HCT116 (cell line): Measurements from ENCODE around the gene GPR3. TPM values are rescaled to one million over a fixed set of nuclear protein-coding genes. Genes with fewer than 3 reads are reported as not detected.

ENCODE experiments used
- ATAC-seq: fragments of 200-7000 bp; cut with Tn5 transposase; 2 replicates; pipeline ENCODE4 v1.9.1; 2020; ENCODE audit warnings: mild to moderate bottlenecking, moderate library complexity
- BruUV-seq: library from RNA; stranded (reverse); fragments of 400-500 nt; replicated peaks from 2 replicates; lab custom pipeline; 2021; lab: Mats Ljungman, UMichigan
- CTCF ChIA-PET: fragments of 300-600 bp; sonication (Branson Sonifier 250); formaldehyde crosslinking; loops from one replicate; lab custom pipeline; 2021; ENCODE audit warnings: antibody characterized with exemption; lab: Charles Lee
- POLR2A ChIA-PET: fragments of 300-600, 350-600 bp; sonication (Branson Sonifier 250); formaldehyde crosslinking; loops from one replicate; lab custom pipeline; 2021; ENCODE audit warnings: antibody characterized with exemption; lab: Charles Lee
- RAD21 ChIA-PET, 2 experiments: fragments of 300-600 bp; sonication (Branson Sonifier 250); formaldehyde crosslinking; loops; one replicate each; lab custom pipeline; 2023; ENCODE audit warnings: low total read pairs in 2 of 2; ENCODE audit not compliant: uncharacterized antibody in 2 of 2, unreplicated experiment in 2 of 2, low non-redundant PET in 1 of 2; lab: Charles Lee
- DNase-seq: peaks from one replicate; pipeline ENCODE4 v3.0.0-alpha.2; 2010; ENCODE audit warnings: low read depth, low spot score
- H2AFZ ChIP-seq: fragments of 200-600 bp; shearing (Covaris generic), sonication (generic); 2 replicates; pipeline ENCODE4 v1.6.1; 2017; ENCODE audit warnings: low read depth, mixed run types, mixed read lengths, antibody characterized with exemption, low read length; ENCODE audit not compliant: poor library complexity, severe bottlenecking
- H3K27ac ChIP-seq: 2 replicates; pipeline ENCODE4 v1.5.1; 2012; ENCODE audit warnings: low read depth, low read length
- H3K27me3 ChIP-seq: fragments of 200-600 bp; sonication (generic); 2 replicates; pipeline ENCODE4 v1.6.1; 2016; ENCODE audit warnings: mixed run types, low read length, mixed read lengths; ENCODE audit not compliant: insufficient read depth
- H3K36me3 ChIP-seq, 2 experiments: fragments of 200-500 bp in 1 of 2; fragments of 200-600 bp in 1 of 2; sonication (Bioruptor generic) in 1 of 2; sonication (generic) in 1 of 2; 2 replicates each; pipeline versions ENCODE4 v1.5.1 to v1.6.1; 2014 to 2016; ENCODE audit warnings: low read length in 2 of 2, inconsistent platforms in 1 of 2, mixed read lengths in 1 of 2, mixed run types in 1 of 2; ENCODE audit not compliant: insufficient read depth in 2 of 2, control insufficient read depth in 1 of 2
- H3K4me1 ChIP-seq, 2 experiments: fragments of 200-600 bp in 1 of 2; sonication (generic) in 1 of 2; 2 replicates each; pipeline versions ENCODE4 v1.5.1 to v1.6.1; 2012 to 2017; ENCODE audit warnings: low read length in 2 of 2, inconsistent platforms in 1 of 2, mild to moderate bottlenecking in 1 of 2, mixed read lengths in 1 of 2, mixed run types in 1 of 2, moderate library complexity in 1 of 2; ENCODE audit not compliant: insufficient read depth in 2 of 2, control insufficient read depth in 1 of 2
- H3K4me2 ChIP-seq: fragments of 200-600 bp; sonication (generic); 2 replicates; pipeline ENCODE4 v1.6.1; 2017; ENCODE audit warnings: mixed run types, low read length, mixed read lengths
- H3K4me3 ChIP-seq, 2 experiments: fragments of 200-600 bp in 1 of 2; sonication (generic) in 1 of 2; replicated peaks in 1 of 2; 2 replicates each; pipeline ENCODE4 v1.5.1; 2011 to 2016; ENCODE audit warnings: low read length in 2 of 2, control low read depth in 1 of 2, low read depth in 1 of 2, mild to moderate bottlenecking in 1 of 2, mixed read lengths in 1 of 2, mixed run types in 1 of 2
- H3K79me2 ChIP-seq: fragments of 200-600 bp; sonication (generic); 2 replicates; pipeline ENCODE4 v1.6.1; 2017; ENCODE audit warnings: mild to moderate bottlenecking, mixed run types, low read length, moderate library complexity, mixed read lengths; ENCODE audit not compliant: insufficient read depth
- H3K9ac ChIP-seq: fragments of 200-600 bp; sonication (generic); 2 replicates; pipeline ENCODE4 v1.6.1; 2016; ENCODE audit warnings: low read length, mixed read lengths
- H3K9me2 ChIP-seq: fragments of 200-600 bp; sonication (generic), shearing (Covaris generic); 2 replicates; pipeline ENCODE4 v1.6.1; 2017; ENCODE audit warnings: mixed run types, mild to moderate bottlenecking, moderate library complexity; ENCODE audit not compliant: insufficient read depth
- H3K9me3 ChIP-seq, 2 experiments: fragments of 200-500 bp in 1 of 2; fragments of 200-600 bp in 1 of 2; sonication (Bioruptor generic) in 1 of 2; sonication (generic) in 1 of 2; 2 replicates each; pipeline ENCODE4 v1.6.1; 2014 to 2017; ENCODE audit warnings: low read length in 2 of 2, mixed read lengths in 2 of 2, inconsistent platforms in 1 of 2, low read depth in 1 of 2, mild to moderate bottlenecking in 1 of 2, mixed run types in 1 of 2, moderate library complexity in 1 of 2; ENCODE audit not compliant: control insufficient read depth in 1 of 2, insufficient read depth in 1 of 2
- H4K20me1 ChIP-seq: fragments of 200-600 bp; sonication (generic), shearing (Covaris generic); 2 replicates; pipeline ENCODE4 v1.6.1; 2017; ENCODE audit warnings: mixed run types, mild to moderate bottlenecking, moderate library complexity; ENCODE audit not compliant: insufficient read depth
- ATF3 ChIP-seq: IDR thresholded peaks from 2 replicates; pipeline ENCODE4 v1.6.1; 2012
- CBX3 ChIP-seq: IDR thresholded peaks from 2 replicates; pipeline ENCODE4 v1.6.1; 2012; ENCODE audit warnings: low read depth
- CEBPB ChIP-seq: IDR thresholded peaks from 2 replicates; pipeline ENCODE4 v1.6.1; 2012; ENCODE audit warnings: low read depth
- EGR1 ChIP-seq: IDR thresholded peaks from 2 replicates; pipeline ENCODE4 v1.6.1; 2012; ENCODE audit warnings: low read depth
- ELF1 ChIP-seq: IDR thresholded peaks from 2 replicates; pipeline ENCODE4 v1.6.1; 2012; ENCODE audit warnings: low read depth, borderline replicate concordance
- EZH2 ChIP-seq: fragments of 200-600 bp; sonication (generic); IDR thresholded peaks from 2 replicates; pipeline ENCODE4 v1.6.1; 2017; ENCODE audit warnings: antibody characterized with exemption, mixed run types
- EZH2phosphoT487 ChIP-seq: fragments of 200-600 bp; IDR thresholded peaks from 2 replicates; pipeline ENCODE4 v1.6.1; 2018; ENCODE audit warnings: antibody characterized with exemption, borderline replicate concordance
- JUND ChIP-seq: IDR thresholded peaks from 2 replicates; pipeline ENCODE4 v1.6.1; 2012
- MAX ChIP-seq: IDR thresholded peaks from 2 replicates; pipeline ENCODE4 v1.6.1; 2012
- POLR2A ChIP-seq: IDR thresholded peaks from 2 replicates; pipeline ENCODE4 v1.7.0; 2011; ENCODE audit warnings: borderline replicate concordance; ENCODE audit not compliant: insufficient read depth, insufficient read length; ENCODE audit errors: extremely low read depth
- POLR2AphosphoS5 ChIP-seq: IDR thresholded peaks from 2 replicates; pipeline ENCODE4 v1.6.1; 2011; ENCODE audit warnings: mild to moderate bottlenecking, low read depth, low read length, moderate library complexity
- RAD21 ChIP-seq: IDR thresholded peaks from 2 replicates; pipeline ENCODE4 v1.6.1; 2012; ENCODE audit warnings: low read depth, mild to moderate bottlenecking
- REST ChIP-seq: IDR thresholded peaks from 2 replicates; pipeline ENCODE4 v1.6.1; 2012; ENCODE audit warnings: low read depth
- SIN3A ChIP-seq: IDR thresholded peaks from 2 replicates; pipeline ENCODE4 v1.6.1; 2012; ENCODE audit warnings: low read depth
- TCF7L2 ChIP-seq: IDR thresholded peaks from 2 replicates; pipeline ENCODE4 v1.7.0; 2011; ENCODE audit warnings: borderline replicate concordance, inconsistent platforms; ENCODE audit not compliant: insufficient read depth, insufficient read length; ENCODE audit errors: extremely low read depth
- ZBTB33 ChIP-seq: IDR thresholded peaks from 2 replicates; pipeline ENCODE4 v1.6.1; 2011; ENCODE audit warnings: mild to moderate bottlenecking, low read length, moderate library complexity; ENCODE audit not compliant: insufficient replicate concordance; ENCODE audit errors: extremely low read depth
- ZNF274 ChIP-seq: fragments of 200-500 bp; sonication (Bioruptor generic); IDR thresholded peaks from 2 replicates; pipeline ENCODE4 v1.6.1; 2014; ENCODE audit warnings: mild to moderate bottlenecking, low read depth, low read length, inconsistent platforms
- intact Hi-C: fragments of 100-400 bp; cut with micrococcal nuclease; formaldehyde crosslinking; loops from 2 replicates; pipeline ENCODE4 v1.10.0; 2022
- total RNA-seq: library from RNA; stranded (reverse); gene quantifications from one replicate; pipeline ENCODE4 v1.2.1, GENCODE V29; 2021; ENCODE audit not compliant: unreplicated experiment

GPR3 gene
- total RNA-seq, 1 experiment from 2014 or later = 2.8 TPM

- no peak overlapping the region for H3K27ac ChIP-seq
- POLR2A ChIA-PET = interaction anchor here (1.2 kb wide), 1 partner anchor 9 kb away, joined by 3 read pairs; no protein-coding TSS in a partner anchor
- no peak overlapping the region for H3K4me3 ChIP-seq
- no peak overlapping the region for H3K4me2 ChIP-seq
- H3K9me2 ChIP-seq = no peaks in the 10 kb centered on the region
- no peaks in the 10 kb centered on the region for H3K27me3 ChIP-seq
- H2AFZ ChIP-seq = no peak overlapping the region
- CTCF ChIA-PET = interaction anchor here (1.5 kb wide), 1 partner anchor 11 kb away, joined by 4 read pairs; no protein-coding TSS in a partner anchor
- no peak for ATAC-seq
- 0 out of 2 replicates have a peak, but pooled peaks cover 3% of the 10 kb centered on the region for H4K20me1 ChIP-seq
- no peaks in the 10 kb centered on the region for H3K4me1 ChIP-seq
- H3K36me3 ChIP-seq = peaks cover 5 to 10% of the 10 kb centered on the region in 2 experiments; a peak in 3 of 4 replicates
- H3K9me3 ChIP-seq = no peaks in the 10 kb centered on the region
- H3K79me2 ChIP-seq = peaks cover 61% of the 10 kb centered on the region
- RAD21 ChIA-PET = no interaction called here
- TF ChIP-seq TCF7L2 = no peak
- TF ChIP-seq SIN3A = no peak
- TF ChIP-seq ZBTB33 = no peak
- no peak for TF ChIP-seq EZH2phosphoT487
- TF ChIP-seq EGR1 = no peak
- no peak for TF ChIP-seq RAD21
- TF ChIP-seq REST = no peak
- TF ChIP-seq EZH2 = no peak
- TF ChIP-seq POLR2AphosphoS5 = no peak
- TF ChIP-seq POLR2A = no peak
- no peak for TF ChIP-seq ELF1
- no peak for TF ChIP-seq ATF3
- no peak for TF ChIP-seq MAX
- no peak for TF ChIP-seq CBX3
- no peak for TF ChIP-seq ZNF274
- TF ChIP-seq CEBPB = no peak
- TF ChIP-seq JUND = no peak
- intact Hi-C loops = no loop called here
- no peak for DNase-seq
- no peak overlapping the region for H3K9ac ChIP-seq
- BruUV-seq = no TSS peak
Observed at GRCh38 chr1:27427816-27428315, 35.4 kb downstream of the GPR3 start.
